C4-2B (cell line): ENCODE results near the gene CENPP.
"Not testable (repeated sequence)": the region's sequence is repeated elsewhere in the genome, so short reads cannot be mapped to it uniquely, and the experiment has no call there.

Source experiments
- H3K27ac ChIP-seq: fragments of 450-650 bp; 2 replicates; pipeline ENCODE4 v1.5.1; 2017
- ZFX ChIP-seq: fragments of 450-650 bp; IDR thresholded peaks from 2 replicates; pipeline ENCODE4 v1.6.1; 2017
- TF ChIP-seq, protein P1 (sequence below): fragments of 450-650 bp; conservative IDR thresholded peaks from 2 replicates; pipeline ENCODE4 v1.5.1; 2017; ENCODE audit warnings: mild to moderate bottlenecking

The CENPP gene

DNA sequence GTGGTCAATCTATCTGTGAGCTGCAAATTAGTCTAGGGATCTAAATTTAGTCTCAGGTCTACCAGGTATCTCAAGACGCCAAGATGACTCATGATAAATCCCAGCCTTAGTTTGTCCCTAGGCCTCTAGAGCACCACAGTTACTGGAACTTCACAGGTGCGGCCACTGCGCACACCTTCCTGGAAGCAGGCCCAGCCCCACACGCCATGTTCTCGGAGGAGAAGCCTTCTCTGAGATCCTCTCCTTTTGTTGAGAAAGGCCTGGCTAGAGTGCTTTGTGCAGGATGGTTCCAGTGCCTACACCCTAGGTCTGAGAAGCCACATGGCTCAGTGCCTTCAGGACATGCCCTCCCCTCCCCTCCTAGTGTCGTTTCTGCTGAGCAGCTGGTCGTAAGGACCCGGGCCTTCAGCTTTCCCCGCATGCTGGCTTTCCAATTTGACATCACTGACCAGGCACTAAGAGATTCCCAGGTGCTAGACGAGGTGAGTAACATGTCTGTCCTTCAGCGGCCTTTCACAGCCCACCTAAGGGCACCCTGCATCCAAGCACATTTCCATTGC is 292.3 kb downstream of the CENPP start:
- TF ChIP-seq, protein P1, sequence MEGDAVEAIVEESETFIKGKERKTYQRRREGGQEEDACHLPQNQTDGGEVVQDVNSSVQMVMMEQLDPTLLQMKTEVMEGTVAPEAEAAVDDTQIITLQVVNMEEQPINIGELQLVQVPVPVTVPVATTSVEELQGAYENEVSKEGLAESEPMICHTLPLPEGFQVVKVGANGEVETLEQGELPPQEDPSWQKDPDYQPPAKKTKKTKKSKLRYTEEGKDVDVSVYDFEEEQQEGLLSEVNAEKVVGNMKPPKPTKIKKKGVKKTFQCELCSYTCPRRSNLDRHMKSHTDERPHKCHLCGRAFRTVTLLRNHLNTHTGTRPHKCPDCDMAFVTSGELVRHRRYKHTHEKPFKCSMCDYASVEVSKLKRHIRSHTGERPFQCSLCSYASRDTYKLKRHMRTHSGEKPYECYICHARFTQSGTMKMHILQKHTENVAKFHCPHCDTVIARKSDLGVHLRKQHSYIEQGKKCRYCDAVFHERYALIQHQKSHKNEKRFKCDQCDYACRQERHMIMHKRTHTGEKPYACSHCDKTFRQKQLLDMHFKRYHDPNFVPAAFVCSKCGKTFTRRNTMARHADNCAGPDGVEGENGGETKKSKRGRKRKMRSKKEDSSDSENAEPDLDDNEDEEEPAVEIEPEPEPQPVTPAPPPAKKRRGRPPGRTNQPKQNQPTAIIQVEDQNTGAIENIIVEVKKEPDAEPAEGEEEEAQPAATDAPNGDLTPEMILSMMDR = no peak
- no peak for TF ChIP-seq ZFX
- no peak overlapping the region for H3K27ac ChIP-seq

DNA sequence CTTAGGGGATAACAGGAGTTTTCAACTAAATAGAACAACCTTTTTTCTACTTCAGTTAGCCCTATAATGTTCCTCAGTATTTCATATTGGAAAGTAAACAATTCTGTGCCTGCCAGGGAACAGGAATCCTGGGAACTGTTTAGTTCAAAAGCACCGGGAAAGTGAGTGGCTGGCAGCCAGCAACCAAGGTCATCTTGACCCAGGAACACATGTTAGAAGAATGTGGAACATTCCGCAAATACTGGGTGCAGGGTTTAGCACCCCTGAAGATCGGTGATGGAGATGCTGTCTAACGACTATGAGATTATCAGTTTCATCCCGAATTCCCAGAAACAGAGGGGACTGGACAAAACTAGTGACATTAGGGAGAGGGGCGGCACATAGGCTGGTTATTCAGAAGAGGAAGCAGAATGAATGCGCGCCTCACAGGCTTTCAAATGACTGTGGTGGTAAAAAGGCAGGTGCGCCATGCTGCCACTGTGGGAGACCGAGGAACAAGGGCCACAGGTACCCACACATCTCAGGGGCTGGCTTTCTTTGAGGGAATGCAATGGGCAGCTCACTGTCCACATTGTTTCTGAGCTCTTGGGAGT is 293.0 kb downstream of the CENPP start:
- H3K27ac ChIP-seq = no peak overlapping the region
- no peak for TF ChIP-seq ZFX
- TF ChIP-seq, protein P1 = no peak

DNA sequence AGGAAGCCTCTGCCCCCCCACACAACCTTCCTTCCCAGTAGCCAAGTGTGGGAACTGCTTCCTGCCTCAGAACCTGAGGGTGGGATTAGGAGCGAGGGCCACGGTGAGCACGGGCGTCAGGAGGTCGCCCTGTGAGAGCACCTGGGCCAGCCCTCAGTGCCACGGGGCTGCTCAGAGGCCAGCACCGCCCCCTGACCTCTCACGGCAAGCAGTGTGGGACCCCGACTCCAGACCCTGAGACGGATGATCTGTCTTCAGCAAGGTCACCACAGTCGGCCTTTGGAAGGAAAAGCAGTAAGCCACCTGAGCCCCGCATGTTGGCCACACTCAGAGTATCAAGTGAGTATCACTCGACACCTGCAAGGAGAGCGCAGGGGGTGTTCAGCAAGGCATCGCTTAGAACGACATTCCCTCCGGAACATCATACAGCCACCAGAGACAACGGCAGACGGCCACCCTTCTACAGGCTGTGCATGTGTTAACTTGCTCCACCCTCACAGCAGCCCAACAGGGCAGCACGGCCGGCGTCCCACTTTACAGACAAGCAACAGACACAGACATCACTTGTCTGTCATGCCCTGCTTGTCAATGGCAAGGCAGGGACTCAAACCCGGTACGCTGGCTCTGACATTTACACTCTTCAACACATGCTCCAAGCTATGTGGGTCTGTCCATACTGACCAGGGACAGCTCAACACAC is 294.0 kb downstream of the CENPP start:
- H3K27ac ChIP-seq = no peak overlapping the region
- TF ChIP-seq ZFX = no peak
- TF ChIP-seq, protein P1 = no peak

DNA sequence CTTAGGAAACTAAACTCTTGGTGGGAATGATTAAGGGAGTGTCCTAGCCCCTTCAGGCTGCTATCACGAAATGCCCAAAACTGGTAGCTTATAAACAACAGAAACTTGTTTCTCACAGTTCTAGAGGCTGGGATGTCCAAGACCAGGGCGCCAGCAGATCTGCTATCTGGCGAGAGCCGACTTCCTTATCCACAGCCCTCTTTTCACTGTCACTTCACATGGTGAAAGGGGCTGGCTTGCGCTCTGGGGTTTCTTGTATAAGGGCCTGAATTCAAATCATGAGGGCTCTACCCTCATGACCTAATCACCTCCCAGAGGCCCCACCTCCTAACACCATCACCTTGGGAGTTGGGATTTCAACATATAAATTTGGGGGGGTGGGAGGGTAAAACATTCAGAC is 295.1 kb downstream of the CENPP start:
- H3K27ac ChIP-seq = no peak overlapping the region
- TF ChIP-seq, protein P1 = no peak
- no peak for TF ChIP-seq ZFX

DNA sequence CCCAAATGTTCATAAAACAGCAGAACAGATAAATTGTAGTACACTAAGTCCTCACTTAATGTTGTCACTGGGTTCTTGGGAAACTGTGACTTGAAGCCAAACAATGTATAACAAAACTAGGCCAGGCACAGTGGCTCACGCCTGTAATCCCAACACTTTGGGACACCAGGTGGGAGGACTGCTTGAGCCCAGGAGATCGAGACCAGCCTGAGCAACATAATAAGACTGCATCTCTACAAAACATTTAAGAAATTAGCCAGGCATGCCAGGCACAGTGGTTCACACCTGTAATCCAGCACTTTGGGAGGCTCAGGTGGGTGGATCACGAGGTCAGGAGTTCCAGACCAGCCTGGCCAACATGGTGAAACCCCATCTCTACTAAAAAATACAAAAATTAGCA is 298.2 kb downstream of the CENPP start:
- not testable (repeated sequence) for H3K27ac ChIP-seq

DNA sequence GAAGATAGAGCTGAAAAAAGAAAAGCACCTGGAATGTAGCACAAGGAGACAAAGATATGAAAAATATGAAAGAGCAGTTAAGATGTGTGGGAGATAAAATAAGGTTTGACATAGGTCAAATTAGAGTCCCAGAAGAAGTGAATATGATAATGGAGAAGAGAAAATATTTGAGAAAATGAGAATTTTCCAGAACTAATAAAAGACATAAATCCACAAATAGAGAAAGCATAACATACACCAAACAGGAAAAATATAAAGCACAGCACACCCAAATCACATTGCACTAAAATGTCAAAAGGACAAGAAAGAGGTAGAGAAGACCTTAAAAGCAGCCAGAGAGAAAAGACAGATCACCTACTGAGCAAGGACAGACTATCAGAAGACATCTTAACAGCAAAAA is 300.7 kb downstream of the CENPP start:
- TF ChIP-seq, protein P1 = no peak
- no peak for TF ChIP-seq ZFX
- H3K27ac ChIP-seq = no peak overlapping the region

DNA sequence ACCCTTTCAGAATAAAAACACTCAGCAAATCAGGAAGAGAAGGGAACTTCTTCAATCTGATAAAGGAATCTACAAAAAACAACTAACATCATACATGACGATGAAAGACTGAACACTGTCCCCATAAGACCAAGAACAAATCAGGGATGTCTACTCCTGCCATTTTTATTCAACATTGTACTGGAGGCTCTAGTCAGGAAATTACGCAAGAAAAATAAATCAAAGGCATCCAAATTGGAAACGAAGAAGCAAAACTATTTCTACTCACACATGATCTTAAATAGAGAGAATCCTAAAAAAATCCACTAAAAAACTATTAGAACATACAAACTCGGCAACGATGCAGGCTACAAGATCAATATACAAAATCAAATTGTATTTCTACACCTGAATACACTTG is 301.9 kb downstream of the CENPP start:
- no peak overlapping the region for H3K27ac ChIP-seq
- no peak for TF ChIP-seq ZFX
- TF ChIP-seq, protein P1 = no peak
